ENCODE measurements around the gene WDR74.

WDR74 gene

DNA sequence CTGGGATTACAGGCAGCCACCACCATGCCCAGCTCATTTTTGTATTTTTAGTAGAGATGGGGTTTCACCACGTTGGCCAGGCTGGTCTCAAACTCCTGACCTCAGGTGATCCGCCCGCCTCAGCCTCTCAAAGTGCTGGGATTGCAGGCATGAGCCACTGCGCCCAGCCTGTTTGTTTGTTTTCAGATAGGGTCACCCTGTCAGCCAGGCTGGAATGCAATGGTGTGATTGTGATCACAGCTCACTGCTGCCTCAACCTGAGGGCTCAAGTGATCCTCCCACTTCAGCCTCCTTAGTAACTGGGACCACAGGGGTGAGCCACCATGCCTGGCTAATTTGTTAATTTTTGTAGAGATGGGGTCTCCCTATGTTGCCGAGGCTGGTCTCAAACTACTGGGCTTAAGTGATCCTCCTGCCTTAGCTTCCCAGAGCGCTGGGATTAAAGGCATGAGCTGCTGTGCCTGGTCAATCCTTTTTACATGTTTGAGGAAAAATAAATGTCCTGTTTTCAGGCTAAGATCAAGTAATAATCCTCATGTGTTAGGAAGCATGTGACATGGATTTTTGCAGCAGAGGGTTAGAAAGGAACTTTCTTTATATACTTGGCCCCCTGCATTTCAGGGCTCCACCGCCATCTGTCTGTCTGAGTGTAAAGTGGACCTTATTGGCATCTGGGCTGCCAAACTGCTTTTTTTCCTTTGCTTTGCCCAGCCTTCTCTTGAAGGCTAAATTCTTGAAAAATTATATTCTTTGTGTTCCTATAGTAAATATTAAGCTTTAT, 36.5 kb upstream of the WDR74 start:
- no peak overlapping the region for H3K27ac ChIP-seq
- TF ChIP-seq, protein P1, sequence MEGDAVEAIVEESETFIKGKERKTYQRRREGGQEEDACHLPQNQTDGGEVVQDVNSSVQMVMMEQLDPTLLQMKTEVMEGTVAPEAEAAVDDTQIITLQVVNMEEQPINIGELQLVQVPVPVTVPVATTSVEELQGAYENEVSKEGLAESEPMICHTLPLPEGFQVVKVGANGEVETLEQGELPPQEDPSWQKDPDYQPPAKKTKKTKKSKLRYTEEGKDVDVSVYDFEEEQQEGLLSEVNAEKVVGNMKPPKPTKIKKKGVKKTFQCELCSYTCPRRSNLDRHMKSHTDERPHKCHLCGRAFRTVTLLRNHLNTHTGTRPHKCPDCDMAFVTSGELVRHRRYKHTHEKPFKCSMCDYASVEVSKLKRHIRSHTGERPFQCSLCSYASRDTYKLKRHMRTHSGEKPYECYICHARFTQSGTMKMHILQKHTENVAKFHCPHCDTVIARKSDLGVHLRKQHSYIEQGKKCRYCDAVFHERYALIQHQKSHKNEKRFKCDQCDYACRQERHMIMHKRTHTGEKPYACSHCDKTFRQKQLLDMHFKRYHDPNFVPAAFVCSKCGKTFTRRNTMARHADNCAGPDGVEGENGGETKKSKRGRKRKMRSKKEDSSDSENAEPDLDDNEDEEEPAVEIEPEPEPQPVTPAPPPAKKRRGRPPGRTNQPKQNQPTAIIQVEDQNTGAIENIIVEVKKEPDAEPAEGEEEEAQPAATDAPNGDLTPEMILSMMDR (IDR thresholded peaks at IDR 0.05), result no peak
- TF ChIP-seq ZFX (IDR thresholded peaks at IDR 0.05; ENCODE audit: borderline replicate concordance), result no peak

DNA sequence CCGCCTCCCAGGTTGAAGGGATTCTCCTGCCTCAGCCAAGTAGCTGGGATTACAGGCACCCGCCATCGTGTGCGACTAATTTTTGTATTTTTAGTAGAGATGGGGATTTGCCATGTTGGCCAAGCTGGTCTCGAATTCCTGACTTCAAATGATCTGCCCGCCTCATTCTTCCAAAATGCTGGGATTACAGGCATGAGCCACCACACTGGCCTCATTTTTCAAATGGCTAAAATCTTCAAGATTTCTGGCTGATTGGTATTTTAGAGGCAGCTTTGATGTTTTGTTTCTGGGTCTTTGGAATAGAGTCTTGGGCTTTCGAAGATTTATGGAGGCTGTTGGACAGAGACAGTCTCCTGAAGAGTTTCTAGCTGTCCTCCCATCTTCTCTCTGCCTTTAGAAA, 35.5 kb upstream of the WDR74 start:
- no peak for TF ChIP-seq ZFX (IDR thresholded peaks at IDR 0.05; ENCODE audit: borderline replicate concordance)
- TF ChIP-seq, protein P1 (IDR thresholded peaks at IDR 0.05), result no peak
- H3K27ac ChIP-seq, result no peak overlapping the region

DNA sequence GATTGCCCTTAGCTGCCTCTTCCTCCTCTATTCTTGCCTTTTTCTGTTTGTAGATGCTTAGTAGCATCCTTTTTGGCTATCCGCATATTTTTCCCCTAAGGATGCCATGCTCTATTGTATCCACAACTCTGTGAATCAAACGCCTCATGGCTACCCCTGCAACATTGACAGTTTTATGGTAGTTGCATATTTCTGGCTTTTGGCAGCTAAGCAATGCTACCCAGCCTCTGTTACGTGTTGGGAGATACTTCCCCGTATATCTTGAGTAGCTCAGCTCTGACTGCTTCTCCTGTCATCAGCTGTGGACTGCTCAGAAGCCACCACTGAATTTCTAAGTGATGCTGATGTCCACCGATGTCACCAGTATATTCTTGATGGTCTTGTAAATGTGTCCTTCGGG, 26.2 kb upstream of the WDR74 start:
- TF ChIP-seq ZFX (IDR thresholded peaks at IDR 0.05; ENCODE audit: borderline replicate concordance), result no peak
- no peak overlapping the region for H3K27ac ChIP-seq

DNA sequence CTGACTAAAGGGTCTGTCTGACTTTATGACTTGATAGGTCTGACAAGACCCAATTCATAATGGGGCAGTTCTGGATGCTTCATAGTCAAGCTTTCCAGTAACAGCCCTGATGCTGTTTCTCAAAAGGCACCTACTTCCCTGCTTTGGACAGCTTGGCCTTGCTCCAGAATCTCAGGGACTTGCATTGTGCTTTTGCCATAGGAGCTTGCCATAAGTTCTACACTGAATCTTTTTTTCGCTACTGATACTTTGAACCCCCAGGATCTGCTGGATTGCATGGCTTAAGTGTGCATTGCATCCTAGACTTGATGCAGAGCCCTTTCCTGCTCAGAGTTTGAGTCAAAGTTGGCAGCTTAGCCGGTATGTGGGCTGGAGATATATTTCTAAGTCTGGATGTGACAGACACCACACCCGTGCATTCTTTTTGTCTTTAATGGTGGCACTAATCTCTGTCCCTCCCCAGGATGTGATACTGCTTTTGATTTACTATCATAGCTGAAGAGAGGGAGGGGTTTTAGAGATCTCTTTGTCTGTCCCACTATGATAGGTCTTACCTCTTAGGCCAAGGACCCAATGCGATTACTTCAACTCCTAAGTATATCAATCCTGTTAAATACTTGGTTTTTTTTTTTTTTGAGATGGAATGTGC, 24.4 kb upstream of the WDR74 start:
- TF ChIP-seq, protein P1 (IDR thresholded peaks at IDR 0.05), result no peak
- no peak for TF ChIP-seq ZFX (IDR thresholded peaks at IDR 0.05; ENCODE audit: borderline replicate concordance)
- H3K27ac ChIP-seq, result peak overlapping the region; percentile 48; the same call in 1 of the 2 replicates

DNA sequence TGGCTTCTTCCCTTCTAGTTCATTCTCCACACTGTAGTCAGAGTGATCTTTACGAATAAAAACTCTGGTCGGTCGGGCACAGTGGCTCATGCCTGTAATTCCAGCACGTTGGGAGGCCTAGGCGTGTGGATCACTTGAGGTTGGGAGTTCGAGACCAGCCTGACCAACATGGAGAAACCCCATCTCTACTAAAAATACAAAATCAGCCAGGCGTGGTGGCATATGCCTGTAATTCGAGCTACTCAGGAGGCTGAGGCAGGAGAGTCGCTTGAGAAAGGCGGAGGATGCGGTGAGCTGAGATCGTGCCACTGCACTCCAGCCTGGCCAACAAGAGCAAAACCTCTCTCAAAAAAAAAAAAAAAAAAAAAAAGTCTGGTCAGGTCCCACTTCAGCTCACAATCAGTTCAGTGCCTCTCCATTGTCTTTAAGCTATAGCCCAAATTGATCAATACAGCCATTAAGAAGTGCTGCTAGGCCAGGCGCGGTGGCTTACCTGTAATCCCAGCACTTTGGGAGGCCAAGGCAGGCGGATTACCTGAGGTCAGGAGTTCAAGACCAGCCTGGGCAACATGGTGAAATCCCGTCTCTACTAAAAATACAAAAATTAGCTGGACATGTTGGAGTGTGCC, 22.3 kb upstream of the WDR74 start:
- peak overlapping the region; percentile 48 for H3K27ac ChIP-seq

DNA sequence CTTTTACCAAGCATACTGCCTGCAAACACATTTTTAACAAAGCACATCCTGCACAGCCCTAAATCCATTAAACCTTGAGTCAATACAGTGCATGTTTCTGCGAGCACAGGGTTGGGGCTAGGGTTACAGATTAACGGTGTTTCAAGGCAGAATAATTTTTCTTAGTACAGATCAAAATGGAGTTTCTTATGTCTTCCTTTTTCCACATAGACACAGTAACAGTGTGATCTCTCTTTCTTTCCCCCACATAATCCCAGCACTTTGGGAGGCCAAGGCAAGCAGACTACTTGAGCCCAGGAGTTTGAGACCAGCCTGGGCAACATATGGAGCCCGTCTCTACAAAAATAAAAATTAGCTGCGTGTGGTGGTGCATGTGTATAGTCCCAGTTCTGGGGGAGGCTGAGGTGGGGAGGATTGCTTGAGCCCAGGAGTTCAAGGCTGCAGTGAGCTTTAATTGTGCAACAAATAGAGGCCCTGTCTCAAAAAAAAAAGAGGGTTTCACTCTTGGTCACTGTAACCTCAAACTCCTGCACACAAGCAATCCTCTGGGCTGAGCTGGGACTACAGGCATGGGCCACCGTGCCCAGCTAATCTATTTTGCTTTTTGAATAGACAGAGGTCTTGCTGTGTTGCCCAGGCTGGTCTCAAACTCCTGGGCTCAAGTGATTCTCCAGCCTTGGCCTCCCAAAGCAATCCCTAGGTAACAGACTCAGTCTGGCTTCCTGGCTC, 21.6 kb upstream of the WDR74 start:
- TF ChIP-seq ZFX (IDR thresholded peaks at IDR 0.05; ENCODE audit: borderline replicate concordance), result no peak
- TF ChIP-seq, protein P1 (IDR thresholded peaks at IDR 0.05), result no peak
- peak overlapping the region; percentile 48 for H3K27ac ChIP-seq

DNA sequence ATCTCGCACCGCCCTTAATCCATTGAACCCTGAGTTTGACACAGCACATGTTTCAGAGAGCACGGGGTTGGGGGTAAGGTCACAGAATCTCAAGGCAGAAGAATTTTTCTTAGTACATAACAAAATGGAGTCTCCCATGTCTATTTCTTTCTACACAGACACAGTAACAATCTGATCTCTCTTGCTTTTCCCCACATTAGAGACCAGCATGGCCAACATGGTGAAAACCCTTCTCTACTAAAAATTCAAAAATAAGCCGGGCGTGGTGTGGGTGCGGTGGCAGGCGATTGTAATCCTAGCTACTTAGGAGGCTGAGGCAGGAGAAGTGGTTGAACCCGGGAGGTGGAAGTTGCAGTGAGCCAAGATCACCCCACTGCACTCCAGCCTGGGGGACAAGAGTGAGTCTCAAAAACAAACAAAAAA, 19.9 kb upstream of the WDR74 start:
- peak overlapping the region; percentile 20; the same call in 1 of the 2 replicates for H3K27ac ChIP-seq

DNA sequence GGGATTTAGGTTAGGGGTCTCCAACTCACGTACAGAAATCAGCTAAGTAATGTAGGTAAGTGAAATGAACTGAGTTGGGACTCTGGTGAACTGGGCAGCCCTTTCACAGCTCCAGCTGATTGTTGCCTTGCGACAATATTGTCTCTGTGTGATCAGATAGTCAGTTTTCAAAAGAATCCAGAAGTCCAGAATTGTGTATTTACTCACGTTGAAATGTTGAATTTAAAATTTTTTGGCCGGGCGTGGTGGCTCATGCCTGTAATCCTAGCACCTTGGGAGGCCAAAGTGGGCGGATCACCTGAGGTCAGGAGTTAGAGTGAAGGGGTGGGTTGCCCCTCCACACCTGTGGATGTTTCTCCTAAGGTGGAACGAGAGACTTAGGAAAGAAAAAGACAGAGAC, 18.8 kb upstream of the WDR74 start:
- TF ChIP-seq ZFX (IDR thresholded peaks at IDR 0.05; ENCODE audit: borderline replicate concordance), result no peak
- TF ChIP-seq, protein P1 (IDR thresholded peaks at IDR 0.05), result no peak
- H3K27ac ChIP-seq, result peak overlapping the region; percentile 91

Measured in 22Rv1 (cell line).